HG03108 (cell line): ENCODE data around the gene PKNOX1.
"Not testable (repeated sequence)": the region's sequence is repeated elsewhere in the genome, so short reads cannot be mapped to it uniquely, and the experiment has no call there.

ENCODE experiments used
- ATAC-seq: cut with Tn5 transposase; IDR thresholded peaks from one replicate; pipeline ENCODE4 v1.9.1; 2021; ENCODE audit warnings: moderate library complexity; ENCODE audit not compliant: unreplicated experiment

Gene PKNOX1

DNA sequence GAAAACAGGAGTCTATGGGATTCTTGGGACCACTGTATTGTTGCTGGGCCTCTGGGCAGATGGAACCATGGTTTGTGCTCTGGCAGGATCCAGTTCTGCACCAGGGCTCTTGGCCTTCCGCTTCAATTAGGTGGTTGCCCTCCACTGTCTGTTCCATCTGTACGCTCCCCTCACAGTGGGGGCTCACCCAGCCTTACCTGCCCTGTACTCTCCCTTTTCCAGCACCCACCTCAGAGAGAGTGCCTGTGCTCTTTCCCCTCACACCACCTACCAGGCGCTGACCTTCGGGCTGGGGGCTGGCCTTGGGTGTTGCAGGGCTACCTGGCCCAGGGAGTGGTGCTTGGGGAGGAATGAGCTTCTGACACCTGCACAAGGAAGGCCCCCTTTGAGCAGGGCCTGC is 7.5 kb downstream of the PKNOX1 start:
- no peak for ATAC-seq

DNA sequence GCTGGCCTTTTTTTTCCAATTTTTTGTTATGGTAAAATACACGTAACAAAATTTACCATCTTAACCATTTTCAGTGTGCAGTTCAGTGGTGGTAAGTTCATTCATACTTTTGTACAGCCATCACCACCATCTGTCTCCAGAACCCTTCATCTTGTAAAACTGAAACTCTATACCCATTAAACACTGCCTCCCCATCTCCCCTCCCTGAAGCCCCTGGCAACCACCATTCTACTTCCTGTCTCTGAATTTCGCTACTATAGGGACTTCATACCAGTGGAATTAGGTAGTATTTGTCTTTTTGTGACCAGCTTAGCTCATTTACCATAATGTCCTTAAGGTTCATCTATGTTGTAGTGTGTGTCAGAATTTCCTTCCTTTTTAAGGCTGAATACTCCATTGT is 8.7 kb downstream of the PKNOX1 start:
- ATAC-seq = no peak

DNA sequence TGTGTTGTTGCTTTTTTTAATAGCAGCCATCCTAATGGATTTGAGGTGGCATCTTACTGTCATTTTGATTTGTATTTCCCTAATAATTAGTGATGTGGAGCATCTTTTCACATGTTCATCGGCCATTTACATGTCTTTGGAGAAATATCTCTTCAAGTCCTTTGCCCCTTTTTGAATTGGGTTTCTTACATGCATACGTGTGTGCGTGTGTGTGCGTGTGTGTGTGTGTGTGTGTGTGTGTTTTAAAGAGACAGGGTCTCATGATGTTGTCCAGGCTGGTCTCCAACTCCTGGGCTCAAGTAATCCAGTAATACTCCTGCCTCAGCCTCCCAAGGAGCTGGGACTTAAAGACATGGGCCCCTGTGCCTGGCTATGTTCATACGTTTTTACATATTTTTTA is 9.5 kb downstream of the PKNOX1 start:
- ATAC-seq = no peak

DNA sequence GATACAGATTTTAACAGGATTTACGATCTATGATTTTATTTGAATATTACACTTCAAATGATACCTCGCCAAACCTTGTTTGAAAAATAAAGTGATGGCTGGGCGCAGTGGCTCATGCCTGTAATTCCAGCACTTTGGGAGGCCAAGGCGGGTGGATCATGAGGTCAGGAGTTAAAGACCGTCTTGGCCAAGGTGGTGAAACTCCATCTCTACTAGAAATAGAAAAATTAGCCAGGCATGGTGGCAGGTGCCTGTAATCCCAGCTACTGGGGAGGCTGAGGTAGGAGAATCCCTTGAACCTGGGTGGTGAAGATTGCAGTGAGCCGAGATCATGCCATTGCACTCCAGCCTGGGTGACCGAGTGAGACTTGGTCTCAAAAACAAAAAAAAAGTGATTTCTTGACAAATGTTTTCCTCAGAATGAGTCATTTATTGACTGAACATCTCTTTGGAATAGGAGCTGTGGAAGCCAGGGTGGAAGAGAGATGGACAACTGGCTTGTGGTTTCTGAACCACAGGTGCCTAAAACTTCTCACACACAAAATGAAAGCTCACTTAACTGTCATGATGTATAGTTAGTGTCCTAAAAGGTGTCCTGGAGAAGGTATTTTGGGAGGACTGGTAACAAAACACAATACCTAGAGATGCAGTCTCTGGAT is 11.9 kb downstream of the PKNOX1 start:
- ATAC-seq = no peak

DNA sequence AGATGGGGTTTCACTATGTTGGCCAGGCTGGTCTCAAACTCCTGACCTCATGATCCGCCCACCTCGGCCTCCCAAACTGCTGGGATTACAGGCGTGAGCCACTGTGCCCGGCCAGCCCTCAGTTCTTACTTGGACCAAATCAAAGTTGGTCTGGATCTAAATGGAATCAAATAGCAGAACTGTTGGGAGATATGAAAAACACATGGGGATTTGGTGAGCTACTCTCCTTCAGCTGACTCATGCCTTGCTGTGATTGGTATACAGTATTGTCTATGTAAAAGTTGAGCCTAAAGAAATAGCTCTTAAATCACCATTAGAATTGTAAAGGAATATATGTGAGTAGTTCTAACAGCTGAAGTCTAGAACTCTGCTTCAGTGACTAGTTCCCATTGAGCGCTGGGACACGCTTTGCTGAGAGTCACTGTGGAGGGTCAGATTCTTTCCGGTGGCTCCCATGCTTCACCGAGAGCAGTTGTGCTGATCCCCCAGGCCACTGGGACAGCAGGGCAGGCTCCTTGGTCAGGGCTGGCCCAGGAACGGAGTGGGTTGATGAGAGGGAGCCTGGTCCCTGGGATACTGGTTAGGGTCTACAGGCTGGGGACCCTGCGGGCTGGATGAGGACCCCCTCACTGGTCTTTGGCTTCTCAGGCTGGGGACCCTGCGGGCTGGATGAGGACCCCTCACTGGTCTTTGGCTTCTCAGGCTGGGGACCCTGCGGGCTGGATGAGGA is 14.0 kb downstream of the PKNOX1 start:
- no peak for ATAC-seq

DNA sequence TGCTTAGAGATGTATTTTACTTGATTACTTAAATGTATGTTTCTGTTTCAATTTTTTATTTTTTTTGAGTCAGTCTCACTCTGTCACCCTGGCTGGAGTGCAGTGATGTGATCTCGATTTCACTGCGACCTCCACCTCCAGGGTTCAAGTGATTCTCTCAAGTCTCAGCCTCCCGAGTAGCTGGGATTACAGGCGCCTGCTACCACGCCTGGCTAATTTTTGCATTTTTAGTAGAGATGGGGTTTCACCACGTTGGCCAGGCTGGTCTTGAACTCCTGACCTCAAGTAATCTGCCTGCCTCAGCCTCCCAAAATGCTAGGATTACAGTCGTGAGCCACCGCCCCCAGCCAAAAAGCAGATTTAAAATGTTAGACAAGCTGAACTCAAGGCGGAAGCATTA is 15.0 kb downstream of the PKNOX1 start:
- not testable (repeated sequence) for ATAC-seq

DNA sequence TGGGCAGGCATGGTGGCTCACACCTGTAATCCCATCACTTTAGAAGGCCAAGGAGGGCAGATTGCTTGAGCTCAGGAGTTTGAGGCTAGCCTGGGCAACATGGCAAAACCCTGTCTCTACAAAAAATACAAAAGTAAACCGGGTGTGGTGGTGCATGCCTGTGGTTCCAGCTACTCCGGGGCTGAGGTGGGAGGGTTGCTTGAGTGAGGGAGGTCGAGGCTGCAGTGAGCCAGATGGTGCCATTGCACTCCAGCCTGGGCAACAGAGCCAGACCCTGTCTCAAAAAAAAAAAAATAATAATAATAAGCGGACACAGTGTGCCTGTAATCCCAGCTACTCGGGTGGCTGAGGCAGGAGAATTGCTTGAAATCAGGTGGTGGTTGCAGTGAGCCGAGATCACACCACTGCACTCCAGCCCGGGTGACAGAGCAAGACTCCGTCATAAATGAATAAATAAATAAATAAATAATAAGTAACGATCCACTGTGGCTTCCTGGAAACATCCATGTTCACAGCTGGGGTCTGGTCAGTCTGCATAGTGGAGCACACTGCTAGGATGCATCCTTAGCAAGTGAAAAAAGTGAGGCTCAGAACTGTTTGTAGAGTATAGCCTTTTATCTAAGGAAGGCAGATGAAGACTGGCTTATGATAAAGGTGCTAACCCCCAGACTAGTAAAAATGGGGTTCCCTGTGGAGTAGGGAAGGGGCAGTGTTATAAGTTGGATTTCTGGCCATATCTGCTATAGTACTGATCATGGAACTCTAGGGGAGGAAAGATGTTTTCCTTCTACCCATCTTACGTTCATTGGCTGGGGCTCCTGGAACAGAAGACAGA is 15.7 kb downstream of the PKNOX1 start:
- no peak for ATAC-seq

DNA sequence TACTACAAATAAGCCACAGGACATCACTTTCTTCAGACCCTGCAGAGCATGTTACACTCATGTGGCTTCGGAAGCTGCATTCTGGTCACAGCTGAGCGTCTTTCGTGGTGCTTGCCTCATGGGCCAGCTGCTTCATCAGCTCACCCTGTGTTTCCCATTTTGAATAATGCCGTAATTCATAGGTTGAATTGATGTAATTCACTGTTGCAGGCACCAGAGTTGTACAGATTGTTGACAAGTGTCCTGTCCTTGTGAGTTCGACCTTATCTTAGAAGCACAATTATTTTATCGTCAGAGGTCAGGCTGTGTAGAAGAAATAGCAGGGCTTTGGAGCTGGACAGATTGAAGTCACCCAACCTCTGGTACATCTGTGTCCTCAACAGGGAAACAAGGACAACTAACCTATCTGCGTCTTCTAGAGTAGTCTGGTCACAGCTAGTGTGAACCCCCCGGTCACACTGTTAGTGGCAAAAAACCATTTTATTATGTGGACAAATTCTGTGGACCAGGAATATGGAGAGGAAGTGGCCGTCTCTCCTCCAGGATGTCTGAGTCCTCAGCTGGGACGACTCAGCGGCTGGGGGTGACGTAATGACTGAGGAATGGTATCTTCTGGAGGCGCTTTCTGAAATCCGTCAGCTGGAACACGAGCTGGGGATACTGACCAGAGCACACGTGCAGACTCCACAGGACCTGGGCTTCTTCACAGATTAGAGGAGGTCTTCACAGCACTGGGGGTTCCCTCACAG is 17.8 kb downstream of the PKNOX1 start:
- no peak for ATAC-seq

DNA sequence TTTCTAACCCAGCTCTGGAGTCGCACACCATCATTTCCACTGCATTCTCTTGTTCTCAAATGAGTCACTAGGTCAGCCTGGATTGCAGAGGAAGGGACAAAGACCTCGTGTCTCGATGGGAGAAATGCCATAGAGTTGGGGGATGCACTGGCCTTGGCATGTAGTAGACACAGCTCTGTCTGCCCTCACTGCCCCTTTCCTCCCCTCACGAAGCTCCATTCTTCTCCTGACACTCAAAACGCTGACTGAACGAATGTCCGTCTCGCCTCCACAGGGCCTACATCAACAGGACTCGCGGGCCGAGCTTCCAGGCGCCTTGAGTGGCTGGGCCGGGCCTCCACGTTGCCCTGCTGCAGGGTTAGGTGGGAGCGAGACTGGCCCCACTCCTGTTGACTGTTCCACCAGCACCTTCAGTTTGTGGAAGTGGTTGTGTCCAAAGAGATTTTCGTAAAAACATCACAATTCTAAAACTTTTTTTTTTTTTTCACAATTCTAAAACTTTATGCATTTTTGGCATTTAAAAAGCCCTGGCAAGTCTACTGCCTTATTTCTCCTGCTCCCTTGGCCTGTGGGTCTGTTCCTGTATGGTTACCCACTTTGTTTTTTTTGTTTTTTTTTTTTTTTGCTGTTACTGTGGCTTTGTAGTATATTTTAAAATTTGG is 18.8 kb downstream of the PKNOX1 start:
- no peak for ATAC-seq

DNA sequence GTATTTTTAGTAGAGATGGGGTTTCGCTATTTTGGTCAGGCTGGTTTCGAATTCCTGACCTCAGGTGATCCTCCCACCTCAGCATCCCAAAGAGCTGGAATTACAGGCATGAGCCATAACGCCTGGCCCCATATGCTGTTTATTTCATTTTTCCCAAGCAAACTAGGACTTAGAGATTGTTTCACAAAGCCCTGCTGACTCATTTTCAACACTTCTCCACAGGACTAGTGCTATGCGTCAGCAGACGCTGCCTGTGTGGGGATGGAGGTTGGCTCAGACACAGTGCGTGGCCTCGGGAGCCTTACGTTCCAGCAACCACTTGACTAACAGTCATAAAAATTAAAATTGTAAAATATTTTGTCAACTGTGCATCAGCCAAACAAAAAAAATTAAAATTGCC is 22.7 kb downstream of the PKNOX1 start:
- no peak for ATAC-seq

DNA sequence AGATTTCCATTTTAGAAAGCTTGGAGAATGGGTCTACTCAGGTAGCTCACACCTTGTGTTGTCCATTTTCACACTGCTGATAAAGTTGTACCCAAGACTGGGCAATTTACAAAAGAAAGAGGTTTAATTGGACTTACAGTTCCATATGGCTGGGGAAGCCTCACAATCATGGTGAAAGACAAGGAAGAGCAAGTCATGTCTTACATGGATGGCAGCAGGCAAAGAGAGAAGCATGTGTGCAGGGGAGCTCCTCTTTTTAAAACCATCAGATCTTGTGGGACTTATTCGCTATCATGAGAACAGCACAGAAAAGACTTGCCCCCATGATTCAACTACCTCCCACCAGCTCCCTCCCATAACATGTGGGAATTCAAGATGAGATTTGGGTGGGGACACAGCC is 23.6 kb downstream of the PKNOX1 start:
- not testable (repeated sequence) for ATAC-seq

DNA sequence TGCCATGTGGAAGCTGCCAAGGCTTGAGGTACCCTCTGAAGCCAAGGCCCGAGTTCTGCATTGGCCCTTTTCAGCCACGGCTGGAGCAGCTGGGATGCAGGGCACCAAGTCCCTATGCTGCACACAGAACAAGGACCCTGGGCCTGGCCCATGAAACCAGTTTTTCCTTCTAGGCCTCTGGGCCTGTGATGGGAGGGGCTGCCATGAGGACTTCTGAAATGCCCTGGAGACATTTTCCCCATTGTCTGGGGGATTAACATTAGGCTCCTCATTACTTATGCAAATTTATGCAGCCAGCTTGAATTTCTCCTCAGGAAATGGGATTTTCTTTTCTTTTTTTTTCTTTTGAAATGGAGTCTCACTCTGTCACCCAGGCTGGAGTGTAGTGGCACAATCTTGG is 24.8 kb downstream of the PKNOX1 start:
- not testable (repeated sequence) for ATAC-seq

DNA sequence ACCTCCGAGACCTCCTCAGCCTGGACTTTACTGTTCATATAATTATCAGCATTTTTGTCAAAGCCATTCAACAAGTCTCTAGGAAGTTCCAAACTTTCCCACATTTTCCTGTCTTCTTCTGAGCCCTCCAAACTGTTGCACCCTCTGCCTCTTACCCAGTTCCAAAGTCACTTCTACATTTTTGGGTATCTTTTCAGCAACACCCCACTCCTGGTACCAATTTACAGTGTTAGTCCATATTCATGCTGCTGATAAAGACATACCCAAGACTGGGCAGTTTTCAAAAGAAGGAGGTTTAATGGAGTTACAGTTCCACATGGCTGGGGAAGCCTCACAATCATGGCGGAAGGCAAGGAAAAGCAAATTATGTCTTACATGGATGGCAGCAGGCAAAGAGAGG is 25.7 kb downstream of the PKNOX1 start:
- not testable (repeated sequence) for ATAC-seq

DNA sequence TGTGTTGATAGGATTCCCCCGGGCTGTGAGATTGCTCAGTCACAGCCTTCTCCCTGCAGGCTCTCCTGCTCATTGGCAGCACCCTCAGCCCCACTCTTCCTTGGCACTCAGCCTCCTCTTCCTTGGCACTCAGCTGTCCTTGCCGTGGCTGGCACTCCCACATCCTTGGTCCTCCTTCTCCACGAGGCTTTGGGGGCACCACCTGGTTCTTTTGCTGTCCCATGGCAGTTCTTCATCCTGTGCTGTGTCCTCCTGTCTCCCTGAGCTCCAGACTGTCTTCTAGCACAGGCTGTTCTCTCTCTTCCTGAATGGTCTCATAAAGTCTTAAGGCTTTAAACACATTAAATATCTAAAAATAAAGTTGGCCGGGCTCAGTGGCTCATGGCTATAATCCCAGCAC is 27.0 kb downstream of the PKNOX1 start:
- no peak for ATAC-seq

DNA sequence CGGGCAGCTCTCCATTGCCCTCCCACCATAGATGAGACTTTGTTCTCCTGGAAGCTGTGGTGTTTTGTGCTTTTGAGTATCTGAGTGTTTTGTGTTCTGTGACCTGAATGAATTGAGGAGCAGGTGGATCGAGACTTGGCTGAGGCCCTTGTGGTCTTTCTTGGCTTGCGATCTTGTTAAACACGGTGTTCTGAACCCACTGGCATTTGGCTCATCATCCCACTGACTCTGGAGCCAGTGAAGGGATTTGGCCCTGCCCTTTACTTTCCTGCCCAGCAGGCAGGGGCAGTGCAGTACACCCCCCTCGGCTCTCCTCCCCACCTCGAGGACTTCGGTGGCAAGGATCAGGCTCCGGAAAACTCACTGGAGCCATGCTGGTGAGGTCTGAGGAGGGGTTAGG is 30.6 kb downstream of the PKNOX1 start:
- no peak for ATAC-seq

DNA sequence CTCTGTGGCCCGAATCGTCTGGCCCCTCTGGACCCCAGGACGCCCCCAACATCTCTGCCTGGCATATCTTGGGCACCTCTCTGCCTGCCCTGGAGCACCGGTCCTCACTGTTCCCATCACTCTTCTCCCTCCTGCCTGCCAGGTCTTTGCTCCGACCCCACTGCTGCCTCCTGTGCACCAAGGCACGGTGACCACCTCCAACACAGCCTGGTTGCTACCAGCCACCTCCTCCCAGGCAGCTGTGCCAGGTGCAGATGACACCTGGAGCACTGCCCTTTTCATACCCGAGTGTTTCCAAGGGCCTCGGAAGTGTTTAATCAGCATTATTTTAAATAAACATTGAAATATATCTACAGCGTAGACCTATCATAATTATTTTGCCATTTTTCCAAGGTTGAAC is 31.3 kb downstream of the PKNOX1 start:
- no peak for ATAC-seq

DNA sequence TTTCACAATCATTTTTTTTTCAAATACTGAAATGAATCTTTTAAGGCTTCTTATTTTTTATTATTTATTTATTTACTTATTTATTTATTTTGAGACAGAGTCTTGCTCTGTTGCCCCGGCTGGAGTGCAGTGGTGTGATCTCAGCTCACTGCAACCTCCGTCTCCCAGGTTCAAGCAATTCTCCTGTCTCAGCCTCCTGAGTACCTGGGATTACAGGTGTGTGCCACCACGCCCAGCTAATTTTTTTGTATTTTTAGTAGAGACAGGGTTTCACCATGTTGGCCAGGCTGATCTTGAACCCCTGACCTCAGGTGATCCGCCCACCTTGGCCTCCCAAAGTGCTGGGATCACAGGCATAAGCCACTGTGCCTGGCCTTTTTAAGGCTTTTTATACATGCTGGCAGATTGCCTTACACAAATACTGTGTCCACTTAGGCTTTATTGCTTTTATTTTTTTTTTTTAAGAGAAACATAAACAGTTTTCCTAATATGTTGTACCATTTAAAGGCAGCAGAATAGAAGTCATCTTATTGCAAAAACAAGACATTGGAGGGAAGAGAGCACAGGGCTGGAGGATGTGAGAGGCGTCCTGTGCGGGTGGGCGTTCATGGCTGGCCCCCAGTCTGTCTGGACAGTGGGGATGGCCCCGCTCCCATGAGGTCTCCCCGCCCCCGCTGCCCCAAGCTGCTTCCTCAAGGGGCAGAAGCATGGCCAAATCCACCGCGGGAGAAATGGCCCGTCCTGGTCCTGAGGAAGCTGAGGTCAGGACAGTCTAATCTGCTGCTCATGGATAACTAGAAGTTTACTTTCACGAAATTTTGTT is 31.9 kb downstream of the PKNOX1 start:
- ATAC-seq = not testable (repeated sequence)

DNA sequence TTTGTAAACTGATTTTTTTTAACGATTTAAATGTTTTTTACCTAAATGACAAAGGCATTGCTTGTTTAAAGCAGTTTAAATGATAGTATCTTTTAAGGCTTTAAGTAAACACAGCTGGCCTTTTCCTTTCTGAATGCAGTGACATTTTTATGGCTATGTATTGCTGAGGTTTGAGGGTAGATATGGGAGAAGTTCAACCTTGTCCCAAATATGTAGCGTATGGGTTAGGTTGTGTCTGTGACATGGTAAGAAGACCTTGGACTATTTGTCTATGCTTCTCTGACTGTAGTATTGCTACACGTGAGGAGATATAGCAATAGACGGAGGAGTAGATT is 32.5 kb downstream of the PKNOX1 start:
- no peak for ATAC-seq

DNA sequence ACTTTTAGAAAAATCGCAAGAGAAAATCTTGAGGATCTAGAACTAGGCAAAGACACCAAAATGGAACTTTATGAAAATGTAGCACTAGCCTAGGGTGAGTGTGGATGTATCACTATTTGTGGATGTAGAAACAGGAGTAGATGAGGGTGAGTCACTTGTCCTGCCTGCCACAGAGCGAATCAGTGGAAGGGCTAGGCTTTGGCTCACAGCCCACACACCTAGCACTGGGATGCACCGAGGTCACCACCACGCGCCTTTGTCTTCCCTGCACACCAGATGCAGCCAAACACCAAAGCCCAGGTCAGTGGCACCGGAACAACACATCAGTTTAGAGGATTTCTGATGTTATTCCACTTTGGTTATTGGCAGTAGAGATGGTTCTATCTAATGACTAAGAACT is 38.2 kb downstream of the PKNOX1 start:
- ATAC-seq = no peak
